OCI-LY3 (cell line): ENCODE measurements around the gene PTPRN2.

Source experiments
- EZH2phosphoT487 ChIP-seq: fragments of 200-600 bp; shearing (Covaris generic); IDR thresholded peaks from 2 replicates; pipeline ENCODE4 v1.6.1; 2018; ENCODE audit warnings: antibody characterized with exemption, mixed run types, low read depth
- TF ChIP-seq, protein P1 (sequence below): fragments of 200-600, 300-600 bp; sonication (generic); IDR thresholded peaks from 2 replicates; pipeline ENCODE4 v1.5.1; 2014; ENCODE audit warnings: antibody characterized with exemption, low read length, low read depth

DNA sequence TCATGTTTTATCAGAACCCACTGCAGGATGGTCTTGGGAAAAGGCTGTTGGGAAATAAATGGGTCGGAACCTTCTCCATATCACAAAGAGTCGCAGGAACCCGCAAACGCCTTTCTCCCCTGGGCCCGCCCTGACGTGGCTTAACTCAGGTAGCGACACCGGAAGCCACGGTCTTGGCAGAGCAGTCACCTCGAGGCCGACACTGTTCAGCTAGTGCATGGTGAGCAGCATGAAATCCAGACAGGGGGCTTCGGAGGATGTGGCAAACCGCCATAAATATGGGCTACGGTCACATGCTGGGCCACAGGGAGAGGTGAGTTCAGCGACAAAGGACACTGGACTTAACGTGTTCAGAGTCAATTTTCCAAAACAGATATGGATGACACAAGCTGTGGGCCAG, 421.9 kb downstream of the PTPRN2 start:
- TF ChIP-seq, protein P1, sequence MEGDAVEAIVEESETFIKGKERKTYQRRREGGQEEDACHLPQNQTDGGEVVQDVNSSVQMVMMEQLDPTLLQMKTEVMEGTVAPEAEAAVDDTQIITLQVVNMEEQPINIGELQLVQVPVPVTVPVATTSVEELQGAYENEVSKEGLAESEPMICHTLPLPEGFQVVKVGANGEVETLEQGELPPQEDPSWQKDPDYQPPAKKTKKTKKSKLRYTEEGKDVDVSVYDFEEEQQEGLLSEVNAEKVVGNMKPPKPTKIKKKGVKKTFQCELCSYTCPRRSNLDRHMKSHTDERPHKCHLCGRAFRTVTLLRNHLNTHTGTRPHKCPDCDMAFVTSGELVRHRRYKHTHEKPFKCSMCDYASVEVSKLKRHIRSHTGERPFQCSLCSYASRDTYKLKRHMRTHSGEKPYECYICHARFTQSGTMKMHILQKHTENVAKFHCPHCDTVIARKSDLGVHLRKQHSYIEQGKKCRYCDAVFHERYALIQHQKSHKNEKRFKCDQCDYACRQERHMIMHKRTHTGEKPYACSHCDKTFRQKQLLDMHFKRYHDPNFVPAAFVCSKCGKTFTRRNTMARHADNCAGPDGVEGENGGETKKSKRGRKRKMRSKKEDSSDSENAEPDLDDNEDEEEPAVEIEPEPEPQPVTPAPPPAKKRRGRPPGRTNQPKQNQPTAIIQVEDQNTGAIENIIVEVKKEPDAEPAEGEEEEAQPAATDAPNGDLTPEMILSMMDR = no peak
- no peak for TF ChIP-seq EZH2phosphoT487
